GM12892 (cell line): ENCODE data around the gene KIF25.

Source experiments
- POLR2A ChIP-seq: IDR thresholded peaks from 2 replicates; pipeline ENCODE4 v1.6.1; 2011; ENCODE audit warnings: low read depth, low read length, control low read depth
- POLR2AphosphoS5 ChIP-seq: IDR thresholded peaks from 2 replicates; pipeline ENCODE4 v1.6.1; 2011; ENCODE audit warnings: low read depth, low read length, control low read depth

DNA sequence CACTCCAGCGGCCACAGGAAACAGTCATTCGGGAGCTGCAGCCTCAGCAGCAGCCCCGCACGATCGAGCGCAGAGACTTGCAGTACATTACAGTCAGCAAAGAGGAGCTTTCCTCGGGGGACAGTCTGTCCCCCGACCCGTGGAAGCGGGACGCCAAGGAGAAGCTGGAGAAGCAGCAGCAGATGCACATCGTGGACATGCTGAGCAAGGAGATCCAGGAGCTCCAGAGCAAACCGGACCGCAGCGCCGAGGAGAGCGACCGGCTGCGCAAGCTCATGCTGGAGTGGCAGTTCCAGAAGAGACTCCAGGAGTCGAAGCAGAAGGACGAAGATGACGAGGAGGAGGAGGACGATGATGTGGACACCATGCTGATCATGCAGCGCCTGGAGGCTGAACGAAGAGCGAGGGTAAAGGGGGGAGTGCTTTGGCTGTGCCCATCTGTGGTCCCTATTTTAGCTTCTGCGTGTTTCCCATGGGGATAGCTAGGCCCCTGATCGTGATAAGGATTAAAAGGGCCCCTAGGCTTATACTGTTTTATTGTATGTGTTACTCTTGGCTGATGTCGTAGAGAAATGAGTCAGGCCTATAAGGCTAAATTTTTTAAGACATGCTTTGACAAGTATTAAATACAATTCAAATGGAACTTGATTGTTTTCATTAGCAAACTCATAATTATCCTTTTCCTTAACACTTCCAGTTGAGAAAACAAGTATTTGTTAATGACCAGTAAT, 45.5 kb upstream of the KIF25 start:
- TF ChIP-seq POLR2A (no peak), POLR2AphosphoS5 (no peak)
